ENCODE data around the gene MACROD2. TPM values are rescaled to one million over a fixed set of nuclear protein-coding genes. Genes with fewer than 3 reads are reported as not detected.

Gene MACROD2
- total RNA-seq, 1 donor from 2014 or later: 1.6 TPM

DNA sequence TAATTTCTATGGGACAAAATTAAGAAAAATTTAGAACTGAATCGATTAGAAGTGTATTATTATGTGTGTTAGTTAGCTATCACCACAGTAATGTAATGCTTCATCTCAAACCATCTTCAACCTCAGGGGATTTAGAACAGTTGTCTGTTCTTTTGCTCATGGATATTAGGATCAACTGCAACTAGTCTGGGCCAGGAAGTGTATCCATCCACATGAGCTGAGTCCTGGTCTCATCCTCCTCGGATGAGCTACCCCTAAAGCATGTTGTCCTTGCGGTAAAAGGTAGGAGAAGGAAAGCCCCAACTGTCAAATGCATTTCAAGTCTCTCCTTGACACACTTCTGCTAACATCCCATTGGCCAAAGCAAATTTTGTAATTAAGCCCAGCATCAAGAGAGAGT, 2040.3 kb downstream of the MACROD2 start:
- intact Hi-C loops (cut with DNase I): no loop called here
- DNase-seq (ENCODE audit: low spot score): no peak

DNA sequence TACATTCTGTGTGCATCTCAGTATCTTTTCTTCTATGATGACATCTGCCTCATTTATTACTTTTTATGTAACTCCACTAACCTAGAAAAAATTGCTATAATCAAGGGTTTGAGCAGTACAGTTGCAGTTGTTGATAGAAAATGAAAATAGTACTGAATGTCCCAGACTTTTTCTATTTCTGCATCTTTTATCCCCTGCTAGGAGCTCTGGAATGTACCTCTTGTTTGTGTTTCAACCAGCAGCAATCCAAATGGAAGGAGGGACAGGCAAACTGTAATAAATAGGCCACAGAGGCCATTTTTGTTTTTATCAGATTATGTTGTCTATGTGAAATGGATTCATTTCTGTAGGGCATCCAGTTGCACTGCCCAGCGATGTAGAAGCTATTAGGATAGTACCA, 2041.0 kb downstream of the MACROD2 start:
- DNase-seq (ENCODE audit: low spot score): no peak
- intact Hi-C loops (cut with DNase I): no loop called here

DNA sequence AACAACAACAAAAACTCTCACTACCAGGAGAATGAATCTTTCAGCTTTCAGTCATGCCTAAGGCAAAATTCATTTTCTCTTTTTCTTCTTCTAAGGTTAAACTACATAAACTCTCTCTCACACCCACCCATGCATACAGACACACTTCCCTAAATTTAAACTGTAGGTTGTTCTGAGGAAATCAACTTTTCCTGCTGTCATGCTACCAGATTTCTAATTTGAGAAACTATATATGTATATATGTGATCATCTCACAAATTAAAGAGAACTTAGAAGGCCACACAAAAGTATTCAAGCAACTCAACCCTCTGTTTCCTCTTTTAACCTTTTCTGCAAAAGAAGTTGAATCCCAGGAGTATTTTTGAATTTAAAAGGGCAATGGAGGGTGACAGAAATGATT, 2045.4 kb downstream of the MACROD2 start:
- intact Hi-C loops (cut with DNase I): no loop called here
- DNase-seq (ENCODE audit: low spot score): no peak

DNA sequence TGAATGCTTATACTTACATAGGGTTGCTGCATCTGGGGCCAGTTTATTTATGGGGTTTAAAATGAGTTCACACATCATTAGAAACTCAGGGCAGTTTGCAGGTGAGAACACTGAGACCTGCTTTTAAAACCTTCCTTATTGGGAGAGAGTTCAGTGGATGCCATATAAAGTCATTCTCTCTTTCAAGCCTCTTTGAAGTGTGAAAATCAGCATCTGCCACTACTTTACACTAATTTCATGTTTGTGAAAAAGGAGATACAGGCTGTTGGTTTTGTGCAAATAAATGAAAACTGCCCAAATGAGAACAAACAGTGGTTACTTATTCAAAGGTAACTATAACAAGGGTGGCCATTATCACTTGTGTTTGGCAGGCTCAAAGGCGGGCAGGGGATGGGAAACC, 2047.4 kb downstream of the MACROD2 start:
- DNase-seq (ENCODE audit: low spot score): no peak
- intact Hi-C loops (cut with DNase I): no loop called here

DNA sequence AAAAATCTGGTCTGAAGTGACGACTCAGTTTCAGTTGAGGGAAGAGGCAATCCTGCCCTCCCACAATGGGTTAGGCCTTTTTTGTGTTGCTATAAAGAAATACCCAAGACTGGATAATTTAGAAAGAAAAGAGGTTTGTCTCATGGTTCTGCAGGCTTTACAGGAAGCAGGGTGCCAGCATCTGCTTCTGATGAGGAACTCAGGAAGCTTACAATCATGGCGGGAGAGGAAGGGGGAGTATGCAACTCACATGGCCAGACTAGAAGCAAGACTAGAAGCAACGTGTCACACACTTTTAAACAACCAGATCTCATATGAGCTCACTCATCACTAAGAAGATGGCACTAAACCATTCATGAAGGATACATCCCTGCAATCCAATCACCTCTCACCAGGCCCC, 2048.6 kb downstream of the MACROD2 start:
- DNase-seq (ENCODE audit: low spot score): no peak
- intact Hi-C loops (cut with DNase I): no loop called here

DNA sequence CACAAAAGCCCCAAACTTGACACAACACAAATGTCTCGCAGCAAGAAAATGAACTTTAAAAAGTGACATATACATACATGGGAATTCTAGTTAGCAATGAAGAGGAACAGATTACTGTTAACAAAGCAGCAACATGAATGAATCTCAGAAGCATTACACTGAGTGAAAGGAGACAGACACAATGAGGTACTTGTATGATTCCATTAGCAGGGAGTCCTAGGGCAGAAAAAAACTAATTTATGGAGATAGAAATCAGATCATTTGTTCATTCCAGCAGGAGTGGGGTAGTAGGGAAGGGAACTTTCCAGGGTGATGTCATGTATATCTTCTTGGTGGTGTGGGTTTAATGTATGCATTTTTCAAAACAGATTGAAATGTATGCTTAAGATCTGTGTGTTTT, 2053.6 kb downstream of the MACROD2 start:
- DNase-seq (ENCODE audit: low spot score): no peak
- intact Hi-C loops (cut with DNase I): no loop called here

DNA sequence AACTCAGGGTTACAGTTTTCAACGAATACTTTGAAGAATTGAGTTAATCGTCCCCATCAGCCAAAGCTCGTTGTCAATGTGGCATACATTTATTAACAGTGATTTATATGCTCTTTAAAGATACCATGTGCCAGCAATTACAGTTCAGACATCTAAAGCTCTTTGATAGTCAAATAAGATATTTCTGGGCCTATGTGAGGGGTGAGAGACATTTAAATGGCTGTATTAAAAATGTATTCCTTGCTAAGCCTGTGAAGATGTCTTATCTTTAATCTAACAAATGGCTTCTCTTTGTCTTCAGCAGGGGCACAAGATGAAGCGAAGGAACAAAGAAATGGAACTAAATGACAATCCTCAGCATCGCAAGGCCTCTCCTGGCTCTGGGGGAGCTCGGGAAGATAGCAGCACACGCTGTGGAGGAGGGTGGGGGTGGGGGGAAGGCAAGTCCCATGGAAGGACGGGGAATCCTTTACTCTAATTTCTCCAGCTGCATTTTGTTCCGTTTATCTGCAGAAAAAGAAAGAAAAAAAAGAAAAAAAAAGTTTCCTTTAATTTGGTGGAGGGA, 2054.3 kb downstream of the MACROD2 start:
- no peak for DNase-seq (ENCODE audit: low spot score)
- intact Hi-C loops (cut with DNase I): no loop called here

DNA sequence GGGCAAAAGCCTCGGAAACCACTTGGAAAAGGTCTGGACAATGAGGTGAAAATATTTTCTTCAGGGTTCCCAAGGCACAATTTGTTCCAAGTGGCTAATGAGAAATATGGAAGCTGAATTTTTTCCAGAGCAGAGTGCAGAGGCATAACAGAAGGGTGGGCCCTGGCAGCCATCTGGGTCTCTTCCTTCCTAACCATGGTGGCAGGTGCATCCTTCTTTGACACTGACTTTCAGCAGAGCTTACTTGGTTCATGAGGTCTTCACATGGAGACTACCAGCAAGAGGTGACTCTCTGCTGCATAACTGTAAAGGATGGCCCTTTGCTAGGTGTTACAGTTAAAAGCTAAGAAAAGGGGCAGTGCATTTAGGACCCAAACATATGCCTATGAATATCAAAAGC, 2055.1 kb downstream of the MACROD2 start:
- intact Hi-C loops (cut with DNase I): no loop called here
- DNase-seq (ENCODE audit: low spot score): no peak

DNA sequence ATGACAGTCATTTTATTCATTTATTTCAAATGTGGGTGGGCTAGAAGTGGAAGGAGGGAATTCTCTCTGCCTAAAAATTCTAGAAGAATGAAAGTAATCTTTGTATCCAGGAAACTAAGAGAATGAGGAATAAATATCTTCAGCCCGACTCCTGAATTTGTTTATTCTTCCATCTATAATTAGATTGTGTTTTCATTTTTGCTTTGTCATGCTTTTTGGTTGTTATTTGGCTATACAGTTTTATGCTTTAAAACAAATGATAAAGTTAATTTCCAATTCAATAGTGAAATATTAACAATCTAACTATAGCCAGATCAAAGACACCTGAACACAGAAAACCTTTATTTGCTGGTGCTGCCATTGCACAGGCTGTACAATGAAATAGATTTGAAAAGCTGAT, 2056.7 kb downstream of the MACROD2 start:
- intact Hi-C loops (cut with DNase I): no loop called here
- no peak for DNase-seq (ENCODE audit: low spot score)

DNA sequence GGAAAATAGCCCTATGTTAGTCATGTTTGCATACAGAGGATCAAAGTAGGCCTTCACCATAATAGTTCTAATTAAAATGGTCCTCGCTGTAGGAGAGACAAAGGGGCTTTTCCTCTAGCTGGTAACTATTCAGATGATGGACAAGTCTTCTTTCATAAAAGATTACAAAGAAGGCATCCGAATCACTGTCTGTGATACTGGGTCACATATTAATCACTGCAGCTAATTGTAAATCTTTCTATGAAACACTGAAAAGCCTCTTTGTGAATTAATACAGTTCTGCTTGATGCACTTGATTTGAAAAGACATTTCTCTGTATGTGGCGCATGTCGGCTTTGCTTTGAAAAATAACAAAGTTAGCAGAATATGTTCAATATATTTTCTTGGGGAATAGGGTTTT, 2057.1 kb downstream of the MACROD2 start:
- no peak for DNase-seq (ENCODE audit: low spot score)
- intact Hi-C loops (cut with DNase I): no loop called here

DNA sequence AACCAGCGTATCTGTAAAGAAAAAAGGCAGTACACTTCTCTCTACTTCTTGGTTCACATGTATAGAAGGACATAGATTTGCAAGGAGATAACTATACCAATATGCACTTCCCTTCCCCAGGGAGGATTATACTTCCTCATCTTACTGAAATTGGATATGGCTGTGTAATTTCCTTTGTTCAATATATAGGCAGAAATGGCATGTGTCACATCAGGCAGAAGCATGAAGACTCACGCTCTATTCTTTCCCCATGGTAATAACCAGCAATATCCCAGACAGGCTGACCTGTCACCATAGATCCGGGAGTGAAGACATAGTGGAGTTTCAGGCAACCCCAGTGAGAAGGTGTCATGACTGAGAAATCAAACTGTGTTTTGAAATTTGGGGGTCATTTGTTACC, 2059.7 kb downstream of the MACROD2 start:
- DNase-seq (ENCODE audit: low spot score): no peak

DNA sequence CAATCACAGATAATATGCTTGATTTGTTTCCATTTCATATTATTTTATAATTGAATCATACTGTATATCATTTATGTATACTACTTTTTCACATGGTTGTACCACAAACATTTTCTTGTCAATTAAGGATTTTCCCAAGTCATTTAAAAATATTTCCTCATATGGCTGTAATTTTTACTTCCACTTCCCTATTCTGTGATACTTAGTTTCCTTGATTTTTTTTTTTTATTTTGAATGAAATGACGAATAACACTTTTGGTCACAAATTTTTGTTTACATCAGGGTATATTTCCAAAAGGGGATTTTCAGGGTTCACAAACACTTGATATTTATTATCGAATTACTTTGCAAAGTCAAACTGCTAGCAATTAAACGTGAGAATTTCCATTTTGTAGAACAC, 2062.3 kb downstream of the MACROD2 start:
- no peak for DNase-seq (ENCODE audit: low spot score)
- intact Hi-C loops (cut with DNase I): no loop called here

More for the DNA sequence above, 2059.7 kb downstream of the MACROD2 start:
- intact Hi-C loops (cut with DNase I): no loop called here

DNA sequence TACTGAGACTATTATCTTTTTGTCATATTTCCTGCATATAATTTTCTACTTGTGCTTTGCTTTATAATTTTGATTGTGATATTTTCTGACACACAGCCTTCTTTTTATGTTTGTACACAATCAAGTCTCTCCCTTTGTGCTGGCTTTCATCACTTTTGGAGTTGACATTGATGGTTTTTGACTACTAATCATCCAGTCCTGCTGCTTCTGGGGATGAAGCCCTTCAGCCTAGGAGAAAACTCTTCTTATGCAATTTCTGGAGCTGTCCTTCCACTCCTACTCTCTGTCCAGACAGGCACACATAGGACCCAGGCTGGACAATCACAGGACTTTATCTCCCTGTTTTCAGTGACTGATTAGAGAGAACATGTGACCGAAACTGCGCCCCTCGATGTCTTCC, 2063.0 kb downstream of the MACROD2 start:
- intact Hi-C loops (cut with DNase I): no loop called here
- no peak for DNase-seq (ENCODE audit: low spot score)

DNA sequence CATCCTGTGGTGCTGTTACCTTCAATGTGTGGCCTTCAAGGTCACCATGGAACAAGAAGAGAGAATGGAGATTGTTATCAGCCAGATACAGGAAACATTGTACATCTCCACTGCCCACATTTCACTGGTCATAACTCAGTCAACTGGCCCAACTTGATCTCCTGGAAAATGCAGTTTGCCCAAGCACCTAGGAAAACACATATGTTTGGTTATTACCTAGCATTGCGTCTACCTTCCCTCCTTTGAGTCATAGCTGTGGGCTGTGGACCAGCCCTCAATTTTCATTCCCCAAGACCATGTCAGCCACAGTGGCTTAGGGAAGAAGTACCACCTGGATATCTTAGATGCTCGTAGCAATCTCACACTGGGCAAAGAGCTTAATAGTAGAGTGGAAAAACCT, 2064.5 kb downstream of the MACROD2 start:
- intact Hi-C loops (cut with DNase I): no loop called here
- no peak for DNase-seq (ENCODE audit: low spot score)

DNA sequence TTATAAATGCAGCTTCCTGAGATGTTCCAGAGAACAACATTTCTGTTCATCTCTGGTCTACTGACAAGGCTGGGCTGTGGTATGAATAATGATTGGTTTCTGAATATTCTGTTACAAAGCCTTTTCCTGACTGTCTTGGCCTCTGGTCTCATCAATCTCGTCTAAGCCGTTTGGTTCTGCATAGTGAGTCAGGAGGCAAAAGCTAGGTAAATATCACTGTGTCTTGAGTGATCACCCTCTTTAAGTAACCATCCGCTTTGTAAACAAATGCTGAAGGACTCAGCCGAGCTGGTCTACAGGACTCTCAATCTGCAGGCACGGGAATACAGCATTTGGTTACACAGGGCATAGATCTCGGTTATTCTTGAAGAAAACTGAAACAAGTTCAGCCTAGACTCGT, 2066.0 kb downstream of the MACROD2 start:
- DNase-seq (ENCODE audit: low spot score): no peak
- intact Hi-C loops (cut with DNase I): no loop called here

DNA sequence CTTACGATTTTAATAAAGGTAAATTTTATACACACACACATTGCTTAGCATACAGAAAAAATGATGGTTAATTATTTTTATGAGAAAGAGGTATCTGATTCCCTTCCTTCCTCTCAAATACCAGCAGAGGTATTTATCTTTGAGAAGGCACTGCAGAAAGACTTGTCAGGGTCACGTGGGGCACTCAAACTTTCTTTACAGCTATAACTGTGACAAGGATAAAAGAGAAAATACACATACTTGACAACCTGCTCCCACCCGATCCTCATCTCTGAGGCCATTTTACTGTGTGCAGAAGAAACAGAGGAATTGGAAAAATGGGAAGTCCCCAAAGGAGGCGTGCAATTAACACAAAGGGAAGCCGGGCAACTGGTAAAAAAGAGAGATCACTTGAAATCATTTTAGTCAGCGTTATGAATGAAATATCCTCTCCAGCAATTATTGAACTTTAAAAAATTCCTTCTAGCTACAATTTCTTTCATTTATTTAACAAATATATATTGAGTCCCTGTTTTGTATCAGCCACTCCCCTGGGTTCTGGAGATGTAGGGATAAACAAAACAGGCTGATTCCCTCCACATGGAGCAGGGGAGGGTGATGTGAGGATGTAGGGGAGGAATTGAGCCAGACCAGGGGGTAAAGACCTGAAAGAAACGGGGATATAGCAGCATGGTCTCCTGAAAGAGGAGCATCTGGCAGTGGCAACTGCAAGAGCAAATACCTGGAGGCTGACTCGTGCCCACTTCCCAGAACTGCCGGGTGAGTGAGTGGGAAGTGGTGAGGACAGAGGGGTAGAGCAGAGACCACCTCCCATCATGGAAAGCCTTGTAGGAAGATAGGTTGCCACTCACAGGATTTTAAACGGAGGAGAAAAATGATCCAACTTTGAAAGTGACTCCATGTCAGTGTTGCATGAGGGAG, 2067.6 kb downstream of the MACROD2 start:
- intact Hi-C loops (cut with DNase I): no loop called here
- no peak for DNase-seq (ENCODE audit: low spot score)

DNA sequence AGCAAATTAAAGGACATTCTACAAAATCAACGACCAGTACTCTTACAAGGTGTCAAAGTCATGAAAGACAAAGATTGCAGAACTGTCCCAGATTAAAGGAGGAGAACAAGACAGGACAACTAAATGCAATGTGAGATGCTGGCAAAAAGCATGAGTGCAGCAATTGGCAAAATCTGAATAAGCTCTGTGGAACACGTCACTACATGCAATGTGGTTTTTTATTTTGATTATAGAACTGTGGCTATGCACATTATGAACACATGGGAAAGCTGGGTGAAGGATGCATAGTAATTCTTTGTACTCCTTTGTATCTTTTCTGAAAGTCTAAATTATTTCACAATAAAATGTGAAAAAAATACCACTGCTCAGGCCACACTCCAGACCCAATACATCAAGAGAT, 2068.6 kb downstream of the MACROD2 start:
- no peak for DNase-seq (ENCODE audit: low spot score)
- intact Hi-C loops (cut with DNase I): no loop called here

DNA sequence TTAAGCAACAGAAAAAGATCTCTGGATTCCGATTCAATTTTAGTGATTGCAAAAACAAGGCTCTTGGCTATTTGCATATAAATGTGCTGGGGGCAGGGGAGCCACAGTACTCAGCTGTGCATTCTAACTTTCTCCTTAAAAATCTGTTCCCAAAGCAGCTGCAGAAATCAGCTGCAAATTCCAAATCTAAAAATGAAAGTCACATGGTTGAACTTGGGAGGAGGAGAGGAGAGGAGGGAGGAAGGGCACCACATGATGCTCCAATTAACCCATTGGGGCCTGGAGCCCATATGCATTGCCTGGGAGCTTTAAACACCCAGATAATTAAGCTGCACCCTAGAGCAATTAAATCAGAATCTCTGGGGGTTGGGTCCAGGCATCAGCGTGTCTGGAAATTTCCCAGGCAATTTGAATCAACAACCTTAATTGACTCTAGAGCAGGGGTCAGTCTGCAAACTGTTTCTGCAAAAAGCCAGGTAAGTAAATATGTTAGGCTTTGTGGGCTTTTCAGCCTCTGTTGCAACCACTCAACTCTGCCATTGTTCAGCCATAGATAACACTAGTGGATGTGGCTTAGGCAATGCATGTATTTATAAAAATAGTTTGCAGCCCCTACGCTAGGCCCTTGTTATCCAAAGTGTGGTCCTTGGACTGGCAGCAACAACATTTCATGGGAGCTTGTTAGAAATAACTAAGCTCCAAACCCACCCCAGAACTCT, 2069.8 kb downstream of the MACROD2 start:
- intact Hi-C loops (cut with DNase I): no loop called here
- no peak for DNase-seq (ENCODE audit: low spot score)

DNA sequence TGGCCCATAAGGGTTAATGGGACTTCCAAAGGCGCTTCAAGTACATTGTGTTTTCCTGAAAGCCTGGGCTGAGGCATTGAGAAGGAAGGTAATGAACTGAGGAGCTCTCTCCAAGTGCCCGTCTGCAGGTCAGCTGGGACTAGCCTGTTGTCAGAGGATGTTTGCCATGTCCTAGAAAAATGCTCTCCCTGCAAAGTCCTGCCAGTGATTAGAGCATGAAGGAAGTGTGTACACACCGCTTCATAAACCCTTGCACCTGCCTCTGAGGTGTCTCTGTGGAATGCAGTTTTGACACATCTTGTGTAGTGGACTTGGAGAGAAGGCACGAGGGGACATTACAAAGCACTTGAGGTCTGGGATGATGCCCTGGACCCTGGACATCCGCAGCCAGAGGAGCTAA, 2071.3 kb downstream of the MACROD2 start:
- intact Hi-C loops (cut with DNase I): no loop called here
- DNase-seq (ENCODE audit: low spot score): no peak

DNA sequence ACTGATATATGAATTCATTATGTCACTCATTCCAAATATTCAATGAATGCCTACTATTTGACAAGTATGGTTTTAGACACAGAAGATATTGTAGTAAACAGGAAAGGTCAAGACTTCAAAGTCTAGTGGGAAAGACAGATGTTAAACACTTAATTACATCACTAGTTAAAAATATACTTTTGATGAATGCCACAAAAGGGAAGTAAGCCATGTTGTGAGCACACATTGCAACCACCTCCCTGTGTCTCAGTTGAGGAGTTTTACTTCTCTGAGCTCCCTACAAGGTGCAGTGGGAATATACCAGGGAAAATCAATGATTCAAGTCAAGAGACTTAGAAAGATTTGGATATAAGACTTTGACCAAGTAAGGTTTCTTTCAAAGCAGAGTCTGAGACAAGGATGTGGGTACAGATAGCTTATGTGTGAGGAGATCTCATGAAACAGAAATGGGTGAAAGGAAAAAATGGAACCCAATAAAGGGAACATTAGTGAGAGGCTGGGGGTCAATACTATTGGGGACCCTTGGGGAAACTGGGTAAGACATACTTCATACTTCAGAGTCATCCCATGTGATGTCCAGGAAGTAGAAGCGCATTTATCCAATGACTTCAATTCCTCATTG, 2074.2 kb downstream of the MACROD2 start:
- intact Hi-C loops (cut with DNase I): no loop called here
- DNase-seq (ENCODE audit: low spot score): no peak
